ENCODE data around the gene MAST1.

The MAST1 gene

GRCh38 chr19:12884202-12884601 lies 45.9 kb downstream of the MAST1 start:
- TF ChIP-seq, protein P1, sequence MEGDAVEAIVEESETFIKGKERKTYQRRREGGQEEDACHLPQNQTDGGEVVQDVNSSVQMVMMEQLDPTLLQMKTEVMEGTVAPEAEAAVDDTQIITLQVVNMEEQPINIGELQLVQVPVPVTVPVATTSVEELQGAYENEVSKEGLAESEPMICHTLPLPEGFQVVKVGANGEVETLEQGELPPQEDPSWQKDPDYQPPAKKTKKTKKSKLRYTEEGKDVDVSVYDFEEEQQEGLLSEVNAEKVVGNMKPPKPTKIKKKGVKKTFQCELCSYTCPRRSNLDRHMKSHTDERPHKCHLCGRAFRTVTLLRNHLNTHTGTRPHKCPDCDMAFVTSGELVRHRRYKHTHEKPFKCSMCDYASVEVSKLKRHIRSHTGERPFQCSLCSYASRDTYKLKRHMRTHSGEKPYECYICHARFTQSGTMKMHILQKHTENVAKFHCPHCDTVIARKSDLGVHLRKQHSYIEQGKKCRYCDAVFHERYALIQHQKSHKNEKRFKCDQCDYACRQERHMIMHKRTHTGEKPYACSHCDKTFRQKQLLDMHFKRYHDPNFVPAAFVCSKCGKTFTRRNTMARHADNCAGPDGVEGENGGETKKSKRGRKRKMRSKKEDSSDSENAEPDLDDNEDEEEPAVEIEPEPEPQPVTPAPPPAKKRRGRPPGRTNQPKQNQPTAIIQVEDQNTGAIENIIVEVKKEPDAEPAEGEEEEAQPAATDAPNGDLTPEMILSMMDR (IDR thresholded peaks at IDR 0.05; ENCODE audit: control insufficient read depth, insufficient read depth, low read depth, low read length, missing control alignments), result no peak
- no peak overlapping the region for H3K4me3 ChIP-seq (ENCODE audit: control insufficient read depth, low read depth, low read length)
- DNase-seq (ENCODE audit: low read depth), result no peak

DNA sequence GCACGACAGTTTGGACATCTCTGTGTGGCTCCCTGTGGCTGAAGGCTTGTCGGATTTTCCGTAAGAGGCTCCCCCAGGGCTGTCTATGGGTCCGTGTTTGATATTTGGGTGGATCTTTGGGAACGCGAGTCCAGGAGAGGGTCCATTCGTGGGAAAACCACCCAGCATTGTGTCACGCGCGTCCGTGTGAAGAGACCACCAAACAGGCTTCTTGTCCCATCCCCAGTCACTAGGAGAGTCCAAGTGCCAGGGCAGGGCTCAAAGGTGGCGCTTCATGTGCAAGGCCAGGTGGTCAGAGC lies 46.3 kb downstream of the MAST1 start:
- no peak for DNase-seq (ENCODE audit: low read depth)
- TF ChIP-seq, protein P1 (IDR thresholded peaks at IDR 0.05; ENCODE audit: control insufficient read depth, insufficient read depth, low read depth, low read length, missing control alignments), result no peak
- H3K4me3 ChIP-seq (ENCODE audit: control insufficient read depth, low read depth, low read length), result no peak overlapping the region

GRCh38 chr19:12884926-12885748 lies 46.8 kb downstream of the MAST1 start:
- no peak for DNase-seq (ENCODE audit: low read depth)
- TF ChIP-seq, protein P1 (IDR thresholded peaks at IDR 0.05; ENCODE audit: control insufficient read depth, insufficient read depth, low read depth, low read length, missing control alignments), result peak; percentile 63
- peak overlapping the region; percentile 35 for H3K4me3 ChIP-seq (ENCODE audit: control insufficient read depth, low read depth, low read length)

DNA sequence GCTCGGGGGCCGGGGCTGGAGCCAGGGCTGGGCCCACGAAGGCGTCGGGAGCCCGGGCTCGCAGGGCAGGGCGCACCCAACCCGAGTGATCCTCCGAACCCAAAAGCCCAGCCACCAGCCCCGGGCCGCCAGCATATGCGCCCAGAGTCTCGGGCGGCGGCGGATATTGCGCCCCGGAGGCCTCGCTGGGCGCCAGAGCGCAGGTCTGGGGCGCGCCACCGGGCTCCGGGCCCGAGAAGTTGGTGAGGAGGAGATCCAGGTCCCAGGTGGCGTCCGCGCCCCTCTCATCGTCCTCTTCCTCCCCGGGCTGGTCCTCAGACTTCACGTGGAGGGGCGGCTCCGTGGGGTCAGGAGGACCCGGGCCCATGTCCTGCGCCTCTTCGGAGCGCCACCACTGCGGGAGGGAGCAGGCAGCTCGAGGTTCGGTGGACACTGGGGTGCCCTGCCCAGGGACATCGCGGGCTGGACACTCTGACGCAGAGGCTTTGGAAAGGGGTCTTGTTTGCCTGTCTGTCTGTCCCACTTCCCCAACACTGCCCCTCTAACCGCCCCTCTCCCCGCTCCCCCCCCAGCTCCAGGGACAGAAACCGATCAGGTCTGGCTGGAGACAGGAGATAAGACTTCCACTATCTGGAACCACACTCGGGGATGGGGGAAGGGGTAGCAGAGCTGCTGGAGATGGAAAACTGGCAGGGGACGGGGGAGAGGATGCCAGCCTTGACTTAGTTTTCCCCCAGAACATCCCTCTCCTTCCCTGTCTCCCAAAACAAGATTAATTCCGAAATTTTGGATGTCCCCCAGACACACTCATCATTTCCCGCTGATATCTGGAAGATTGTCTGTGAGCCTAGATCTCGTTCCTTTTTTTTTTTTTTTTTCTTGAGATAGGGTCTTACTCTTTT lies 47.7 kb downstream of the MAST1 start:
- no peak for DNase-seq (ENCODE audit: low read depth)
- H3K4me3 ChIP-seq (ENCODE audit: control insufficient read depth, low read depth, low read length), result no peak overlapping the region; the same call in 1 of the 2 replicates
- TF ChIP-seq, protein P1 (IDR thresholded peaks at IDR 0.05; ENCODE audit: control insufficient read depth, insufficient read depth, low read depth, low read length, missing control alignments), result no peak

DNA sequence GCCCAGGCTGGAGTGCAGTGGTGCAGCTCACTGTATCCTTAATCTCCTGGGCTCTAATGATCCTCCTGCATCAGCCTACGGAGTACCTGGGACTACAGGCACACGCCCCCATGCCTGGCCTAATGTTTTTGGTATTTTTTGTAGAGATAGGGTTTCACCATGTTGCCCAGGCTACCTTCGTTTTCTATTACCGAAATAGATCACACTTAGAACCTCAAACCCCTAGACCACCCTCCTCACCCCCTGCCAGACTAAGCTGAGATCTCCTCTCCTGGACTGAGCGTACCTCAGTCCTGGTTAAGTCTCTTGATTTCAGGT lies 48.3 kb downstream of the MAST1 start:
- TF ChIP-seq, protein P1 (IDR thresholded peaks at IDR 0.05; ENCODE audit: control insufficient read depth, insufficient read depth, low read depth, low read length, missing control alignments), result no peak
- H3K4me3 ChIP-seq (ENCODE audit: control insufficient read depth, low read depth, low read length), result no peak overlapping the region
- DNase-seq (ENCODE audit: low read depth), result no peak

GRCh38 chr19:12886969-12887747 lies 48.8 kb downstream of the MAST1 start, which contains the start of gene KLF1:
TSS of gene KLF1 (minus strand) at chr19:12887201. CDS start at chr19:12887140, 61 bp downstream.
- no peak for DNase-seq (ENCODE audit: low read depth)
- TF ChIP-seq, protein P1 (IDR thresholded peaks at IDR 0.05; ENCODE audit: control insufficient read depth, insufficient read depth, low read depth, low read length, missing control alignments), result no peak
- H3K4me3 ChIP-seq (ENCODE audit: control insufficient read depth, low read depth, low read length), result no peak within 1 kb of the TSS
